ENCODE measurements around the gene CARD9.
"Not testable (repeated sequence)": the region's sequence is repeated elsewhere in the genome, so short reads cannot be mapped to it uniquely, and the experiment has no call there.

Gene CARD9

GRCh38 chr9:136361754-136362449, 11.6 kb downstream of the CARD9 start:
- DNase-seq, result no peak

GRCh38 chr9:136361047-136361753, 12.3 kb downstream of the CARD9 start:
- no peak for DNase-seq

GRCh38 chr9:136359774-136360718, 13.4 kb downstream of the CARD9 start:
- no peak for DNase-seq

DNA sequence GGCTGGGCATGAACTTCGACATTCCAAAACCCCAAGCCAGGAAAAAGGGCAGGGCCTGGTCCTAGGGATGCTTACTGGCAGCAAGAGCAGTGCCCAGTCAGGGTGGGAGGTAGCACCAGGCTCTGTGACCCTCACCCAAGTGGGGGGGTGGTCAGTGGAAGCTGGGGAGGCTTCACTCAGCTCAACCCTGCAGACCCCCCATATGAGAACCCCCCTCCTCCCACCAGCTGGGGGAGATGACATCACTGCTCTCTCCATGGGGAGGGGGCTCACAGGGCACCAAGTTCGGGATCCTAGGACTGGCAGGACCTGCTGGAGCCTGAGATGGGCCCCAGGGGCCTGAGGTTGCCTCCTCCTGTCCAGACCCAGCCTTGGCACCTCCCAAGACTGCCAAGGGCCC, 14.6 kb downstream of the CARD9 start:
- DNase-seq, result no peak

GRCh38 chr9:136358016-136358415, 15.5 kb downstream of the CARD9 start:
- no peak for DNase-seq

GRCh38 chr9:136357202-136357725, 16.2 kb downstream of the CARD9 start:
- no peak for DNase-seq

DNA sequence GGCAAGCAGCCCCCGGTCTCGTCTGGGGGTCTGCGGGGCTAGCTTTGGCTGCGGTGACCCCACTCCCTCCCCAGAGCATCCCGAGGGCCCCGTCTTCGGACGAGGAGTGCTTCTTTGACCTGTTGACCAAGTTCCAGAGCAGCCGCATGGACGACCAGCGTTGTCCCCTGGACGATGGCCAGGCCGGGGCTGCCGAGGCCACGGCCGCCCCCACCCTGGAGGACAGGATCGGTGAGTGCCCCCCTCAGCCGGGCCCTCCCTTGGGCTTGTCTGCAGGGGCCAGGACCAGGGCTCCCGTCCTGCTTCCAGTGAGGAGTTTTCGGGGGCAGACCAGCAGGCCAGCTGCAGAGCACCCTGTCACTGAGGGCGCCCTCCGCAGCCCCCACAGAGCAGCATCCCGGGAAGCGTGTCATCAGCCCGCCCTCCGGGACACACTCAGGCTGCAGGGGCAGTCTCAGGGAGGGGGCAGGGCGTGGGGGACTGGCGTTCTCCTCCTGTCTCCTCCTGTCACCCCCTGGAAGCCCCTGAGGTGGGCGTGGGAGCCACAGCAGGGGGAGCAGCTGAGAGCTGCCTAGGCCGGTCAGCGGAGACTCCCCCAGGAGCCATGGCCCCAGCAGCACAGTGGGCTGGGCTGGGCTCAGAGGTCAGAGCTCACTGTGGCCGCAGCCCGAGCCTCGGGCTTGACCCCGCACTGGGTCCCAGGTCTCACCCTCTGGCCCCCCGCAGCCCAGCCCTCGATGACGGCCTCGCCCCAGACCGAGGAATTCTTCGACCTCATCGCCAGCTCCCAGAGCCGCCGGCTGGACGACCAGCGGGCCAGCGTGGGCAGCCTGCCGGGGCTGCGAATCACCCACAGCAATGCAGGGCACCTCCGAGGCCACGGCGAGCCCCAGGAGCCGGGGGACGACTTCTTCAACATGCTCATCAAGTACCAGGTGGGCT, 17.6 kb downstream of the CARD9 start:
- DNase-seq, result no peak

GRCh38 chr9:136354592-136355085, 18.8 kb downstream of the CARD9 start:
- no peak for DNase-seq

- DNase-seq, result no peak
Measured at GRCh38 chr9:136353757-136354488, 19.5 kb downstream of the CARD9 start.

- no peak for DNase-seq
Measured at GRCh38 chr9:136353088-136353487, 20.4 kb downstream of the CARD9 start.

DNA sequence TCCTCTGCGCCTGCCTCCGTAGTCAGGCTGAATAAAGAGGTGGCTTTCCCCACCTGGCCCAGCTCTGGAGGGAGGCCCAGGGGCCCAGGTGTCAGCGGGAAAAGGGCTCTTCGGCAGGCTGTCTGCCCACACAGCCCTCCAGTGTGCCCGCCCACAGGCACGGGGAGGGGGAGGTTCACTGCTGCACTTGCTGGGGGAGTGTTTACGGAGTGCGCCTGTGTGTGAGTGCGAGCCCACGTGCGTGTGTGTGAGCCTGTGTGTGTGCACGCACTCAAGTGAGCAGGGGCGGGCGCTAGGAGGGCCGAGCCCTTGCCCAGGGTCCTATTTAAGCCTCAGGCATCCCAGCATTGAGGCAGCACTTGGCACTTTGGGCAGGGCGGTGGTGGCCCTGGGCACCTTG, 20.8 kb downstream of the CARD9 start:
- DNase-seq, result no peak

DNA sequence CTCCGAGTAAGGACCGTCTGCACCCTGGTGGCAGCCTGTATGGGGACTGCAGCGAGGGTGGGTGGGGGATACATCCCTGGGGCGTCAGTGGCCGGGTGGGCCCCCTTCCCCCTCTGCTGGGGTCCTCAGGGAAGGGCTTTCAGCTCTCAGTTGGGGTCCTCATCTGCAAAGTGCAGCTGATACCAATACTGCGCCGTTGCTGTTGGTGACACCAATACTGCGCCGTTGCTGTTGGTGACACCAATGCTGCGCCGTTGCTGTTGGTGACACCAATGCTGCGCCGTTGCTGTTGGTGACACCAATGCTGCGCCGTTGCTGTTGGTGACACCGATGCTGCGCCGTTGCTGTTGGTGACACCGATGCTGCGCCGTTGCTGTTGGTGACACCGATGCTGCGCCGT, 21.6 kb downstream of the CARD9 start:
- not testable (repeated sequence) for DNase-seq

DNA sequence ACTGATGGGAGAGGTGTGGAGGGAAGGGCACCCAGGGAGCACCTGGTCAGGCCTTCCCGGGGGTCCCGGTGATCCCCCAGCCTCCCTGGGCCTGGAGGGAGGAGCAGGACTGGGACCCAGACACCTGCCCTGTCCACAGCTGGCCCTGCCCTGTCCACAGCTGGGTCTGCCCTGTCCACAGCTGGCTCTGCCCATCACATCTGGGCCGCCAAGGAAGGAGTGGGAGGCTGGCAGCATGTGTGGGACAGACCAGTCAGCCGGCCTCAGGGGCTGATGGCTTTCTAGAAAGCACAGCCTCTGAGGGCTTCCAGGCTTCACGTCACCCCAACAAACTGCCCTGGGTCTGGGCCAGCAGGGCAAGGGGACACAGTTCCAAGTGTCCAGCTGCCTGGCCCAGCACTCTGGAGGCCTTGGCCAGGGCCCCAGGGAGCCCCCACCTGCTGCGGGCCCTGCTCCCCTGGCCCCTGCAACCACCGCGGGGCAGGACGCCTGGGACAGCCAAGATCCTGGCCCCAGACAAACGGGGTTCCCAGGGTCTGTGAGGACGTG, 22.1 kb downstream of the CARD9 start:
- no peak for DNase-seq

GRCh38 chr9:136349546-136349945, 23.9 kb downstream of the CARD9 start:
- DNase-seq, result no peak

GRCh38 chr9:136348691-136349090, 24.8 kb downstream of the CARD9 start:
- no peak for DNase-seq

DNA sequence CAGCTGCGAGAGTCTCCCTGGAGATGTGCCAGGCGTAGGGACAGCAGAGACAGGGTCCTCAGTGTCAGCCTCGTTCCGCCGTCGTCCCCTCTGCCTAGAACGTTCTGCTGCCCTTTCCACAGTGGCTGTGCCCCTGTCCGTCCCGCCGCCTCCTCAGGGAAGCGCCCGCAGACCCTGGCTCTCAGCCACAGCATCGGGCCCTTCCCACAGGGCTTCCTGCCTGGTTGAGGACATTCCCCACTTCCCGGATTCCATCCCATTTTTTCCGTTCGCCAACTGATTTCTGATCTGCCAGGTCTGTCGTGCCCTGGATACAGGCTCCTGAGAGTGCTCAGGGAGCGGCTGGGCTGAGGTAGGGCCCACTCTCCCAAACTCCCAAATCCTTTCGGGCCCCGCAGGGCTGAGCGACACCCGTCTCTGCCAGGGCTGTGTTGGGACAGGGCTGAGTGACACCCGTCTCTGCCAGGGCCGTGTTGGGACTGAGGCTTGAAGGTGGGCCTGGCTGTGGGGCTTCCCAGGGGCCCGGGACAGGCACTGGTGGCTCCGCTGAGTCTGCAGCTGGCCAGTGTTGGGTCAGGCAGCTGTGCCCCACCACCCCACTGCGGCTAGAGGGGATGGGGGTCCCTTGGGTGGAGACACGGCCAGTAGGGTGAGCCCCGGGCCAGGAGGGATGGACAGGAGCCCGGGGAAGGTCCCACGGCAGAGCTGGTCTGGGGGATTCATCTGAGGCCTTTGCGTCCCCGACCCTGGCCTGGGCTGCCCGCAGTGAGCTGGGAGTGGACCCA, 25.8 kb downstream of the CARD9 start:
- DNase-seq, result no peak

DNA sequence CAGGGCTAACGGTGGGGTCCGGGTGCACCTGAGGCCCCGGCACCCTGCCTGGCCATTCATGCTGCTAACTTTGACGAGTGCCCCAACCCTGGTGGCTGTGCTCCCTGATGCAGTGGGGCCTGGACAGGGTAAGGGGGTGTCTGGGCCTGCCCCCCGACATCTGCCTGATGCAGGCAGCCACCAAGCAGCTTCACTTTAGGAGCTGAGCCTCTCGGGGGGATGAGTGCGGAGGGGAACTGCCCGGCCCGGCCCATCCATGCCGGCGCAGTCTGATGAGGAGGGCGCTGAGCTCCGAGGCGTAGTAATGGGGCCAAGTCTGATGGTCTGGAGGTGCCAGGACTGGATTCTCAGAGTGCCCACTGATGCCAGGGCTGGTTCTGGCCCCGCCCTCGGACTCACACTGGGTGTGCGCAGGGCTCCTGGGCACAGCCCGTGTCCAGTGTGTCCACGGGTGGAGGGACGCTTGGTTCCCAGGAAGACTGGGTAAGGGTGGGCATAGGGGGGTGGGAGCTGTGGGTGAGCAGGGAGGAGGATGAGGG, 26.5 kb downstream of the CARD9 start:
- no peak for DNase-seq

DNA sequence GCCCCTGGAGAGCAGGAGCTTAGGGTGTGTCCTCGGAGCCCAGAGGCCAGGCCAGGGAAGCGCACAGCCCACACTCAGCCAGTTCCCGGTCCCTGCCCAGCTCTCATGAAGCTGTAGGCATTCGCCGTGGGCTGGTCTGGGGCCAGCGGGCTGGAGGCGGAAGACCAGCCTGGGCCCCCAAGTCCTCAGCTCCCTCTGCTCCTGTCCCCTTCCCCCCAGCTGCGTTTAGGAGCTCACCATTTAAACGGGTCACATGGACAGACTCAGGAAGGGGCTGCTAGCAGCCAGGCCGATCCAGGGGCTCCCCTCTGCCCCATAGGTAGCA, 27.4 kb downstream of the CARD9 start:
- DNase-seq, result no peak

DNA sequence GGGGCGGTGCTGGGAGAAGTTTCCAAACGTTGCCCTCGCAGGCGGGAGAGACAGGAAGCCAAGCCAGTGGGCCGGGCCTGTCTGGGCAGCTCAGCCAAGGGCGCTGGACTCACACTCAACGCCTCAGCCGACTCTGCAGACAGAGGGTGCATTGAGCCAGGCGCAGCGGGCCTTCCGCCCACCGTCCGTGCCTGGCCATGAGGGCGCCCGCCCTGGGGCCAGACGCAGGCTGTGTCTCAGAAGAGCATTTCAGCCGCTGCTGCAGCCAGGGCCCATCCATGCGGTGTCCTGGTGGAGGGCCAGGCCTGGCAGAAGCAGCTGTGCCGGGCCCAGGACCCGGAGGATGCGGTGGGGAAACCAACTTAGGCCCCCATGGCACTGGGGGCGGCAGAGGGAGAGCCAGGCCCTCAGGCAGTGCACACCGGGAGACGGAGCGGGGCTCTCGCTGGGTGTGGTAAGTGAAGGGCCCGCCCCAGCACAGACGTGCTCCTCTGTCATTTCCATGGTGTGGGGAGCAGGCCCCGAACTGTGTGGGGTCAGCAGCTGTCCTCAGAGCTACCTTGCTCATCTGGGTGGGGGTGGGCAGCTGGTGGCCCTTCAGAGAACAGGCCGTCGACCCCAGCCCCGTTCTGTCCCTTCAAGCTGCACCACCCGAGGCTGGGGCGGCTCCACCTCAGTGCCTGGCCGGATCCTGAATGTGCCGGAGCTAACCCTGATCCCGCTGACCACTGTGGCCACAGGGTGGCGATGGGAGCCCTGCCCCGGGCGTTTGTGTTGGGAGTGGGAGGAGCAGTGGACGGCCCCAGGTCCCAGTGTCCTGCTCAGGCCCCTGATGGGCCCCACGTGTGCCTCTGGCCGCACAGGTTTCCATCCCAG, 27.9 kb downstream of the CARD9 start:
- DNase-seq, result no peak
